Small intestine (tissue), 7 donors: ENCODE data around the gene LITAF. TPM values are rescaled to one million over a fixed set of nuclear protein-coding genes. Genes with fewer than 3 reads are reported as not detected.

Experiments
- DNase-seq, 2 donors: peaks; one replicate each; pipeline versions ENCODE4 v3.0.0 to v3.0.0-alpha.2; 2013
- FAIRE-seq: peaks from 2 replicates; lab custom pipeline; 2012; peaks lifted over from hg19 to GRCh38; lab: Jason Lieb, UNC
- H3K27ac ChIP-seq, 3 donors: one replicate each; pipeline ENCODE4 v1.5.1; 2013; ENCODE audit warnings: low read length in 2 of 3, mild to moderate bottlenecking in 2 of 3, control low read depth in 1 of 3, inconsistent platforms in 1 of 3, low read depth in 1 of 3, moderate library complexity in 1 of 3
- H3K27me3 ChIP-seq, 3 donors: one replicate each; pipeline ENCODE4 v1.6.1; 2013; ENCODE audit warnings: low read length in 3 of 3, inconsistent platforms in 1 of 3; ENCODE audit not compliant: control insufficient read depth in 3 of 3, insufficient read depth in 3 of 3
- H3K36me3 ChIP-seq, 3 donors: one replicate each; pipeline ENCODE4 v1.6.1; 2013; ENCODE audit warnings: low read length in 3 of 3, inconsistent platforms in 1 of 3, low read depth in 1 of 3, mild to moderate bottlenecking in 1 of 3, moderate library complexity in 1 of 3; ENCODE audit not compliant: control insufficient read depth in 3 of 3, insufficient read depth in 2 of 3
- H3K4me1 ChIP-seq, 3 donors: one replicate each; pipeline ENCODE4 v1.6.1; 2013; ENCODE audit warnings: low read length in 2 of 3, inconsistent platforms in 1 of 3, low read depth in 1 of 3, mild to moderate bottlenecking in 1 of 3, moderate library complexity in 1 of 3; ENCODE audit not compliant: control insufficient read depth in 3 of 3, insufficient read depth in 2 of 3
- H3K4me3 ChIP-seq, 3 donors: one replicate each; pipeline ENCODE4 v1.5.1; 2013; ENCODE audit warnings: low read length in 3 of 3, control low read depth in 1 of 3, inconsistent platforms in 1 of 3, low read depth in 1 of 3, mild to moderate bottlenecking in 1 of 3, moderate library complexity in 1 of 3
- H3K9me3 ChIP-seq, 2 donors: one replicate each; pipeline ENCODE4 v1.6.1; 2013; ENCODE audit warnings: low read depth in 1 of 2, low read length in 1 of 2; ENCODE audit not compliant: control insufficient read depth in 2 of 2, insufficient read depth in 1 of 2
- WGBS, 3 donors: extraction: QIAGEN DNeasy Blood & Tissue Kit; methylation state at CpG; one replicate each; pipeline ENCODE4 v1.1.7; 2013; 5-methylcytosine and 5-hydroxymethylcytosine counted together
- polyA plus RNA-seq, 4 donors: library from polyadenylated mRNA; stranded (reverse) in 3 of 4; unstranded in 1 of 4; fragments of 200-250 nt in 3 of 4; fragments of 120-200 nt in 1 of 4; gene quantifications; one replicate each; pipeline versions ENCODE4 v1.2.1 to v1.2.3, GENCODE V29; 2013
- donor health status: healthy with polysubstance abuse.
- donor health status: control.
- donor health status: control.
- donor health status: Bipolar disorder and iron deficiency.
- donor health status: healthy.

The LITAF gene
- polyA plus RNA-seq, 4 donors = 18.1 to 112 (median 46.2) TPM

DNA sequence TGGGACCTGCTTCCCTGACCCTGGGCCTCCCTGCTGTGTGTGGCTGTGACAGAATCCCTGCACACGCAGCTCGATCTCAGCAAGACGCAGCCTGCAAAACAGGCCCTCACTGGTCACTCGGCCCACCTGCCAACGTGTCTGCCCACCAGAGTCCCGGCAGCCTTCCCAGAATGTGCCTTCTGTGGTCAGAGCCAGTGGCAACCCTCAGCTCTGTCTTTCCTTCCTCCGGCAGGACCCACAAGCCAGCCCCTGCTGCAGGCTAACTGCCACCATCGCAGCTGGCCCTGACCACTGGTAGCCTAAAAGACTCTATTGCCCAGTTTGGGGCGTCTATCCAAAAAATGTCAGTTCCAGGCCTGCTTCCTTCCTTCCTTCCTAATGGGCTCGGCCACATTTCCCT is 83.2 kb downstream of the LITAF start:
- no peaks in the 10 kb centered on the region for H3K27me3 ChIP-seq
- no peak overlapping the region for H3K27ac ChIP-seq
- H3K9me3 ChIP-seq = no peaks in the 10 kb centered on the region
- no peak for DNase-seq
- no peaks in the 10 kb centered on the region for H3K4me1 ChIP-seq
- H3K36me3 ChIP-seq = no peaks in the 10 kb centered on the region
- no peak overlapping the region for H3K4me3 ChIP-seq
- no peak for FAIRE-seq
- WGBS, 3 donors = 71 to 90% (median 82%) methylated on average over 10 of the region's 10 CpGs

- Histone ChIP-seq H3K4me1 (peaks cover 0 to 4% (median 0%) of the 10 kb centered on the region in 3 donors), H3K36me3 (no peaks in the 10 kb centered on the region), H3K9me3 (no peaks in the 10 kb centered on the region), H3K27ac (no peak overlapping the region), H3K4me3 (no peak overlapping the region), H3K27me3 (no peaks in the 10 kb centered on the region)
- 72 to 78% (median 73%) methylated on average over 4 of the region's 4 CpGs for WGBS, 3 donors
- DNase-seq = no peak
- no peak for FAIRE-seq
Observed at GRCh38 chr16:11502239-11502638, 84.5 kb downstream of the LITAF start.

- H3K36me3 ChIP-seq = no peaks in the 10 kb centered on the region
- peaks cover 0 to 10% (median under 1%) of the 10 kb centered on the region in 3 donors for H3K4me1 ChIP-seq
- no peaks in the 10 kb centered on the region for H3K9me3 ChIP-seq
- no peak for FAIRE-seq
- no peak for DNase-seq
- no peaks in the 10 kb centered on the region for H3K27me3 ChIP-seq
- no peak overlapping the region for H3K4me3 ChIP-seq
- H3K27ac ChIP-seq = no peak overlapping the region
- WGBS, 3 donors = 62 to 73% (median 66%) methylated on average over 8 to 9 of the region's 9 CpGs
Observed at GRCh38 chr16:11501632-11502031, 85.1 kb downstream of the LITAF start.

GRCh38 chr16:11500700-11501346 is 85.9 kb downstream of the LITAF start:
- no peak for DNase-seq
- no peak for FAIRE-seq
- Histone ChIP-seq H3K27me3 (no peaks in the 10 kb centered on the region), H3K27ac (no peak overlapping the region), H3K36me3 (no peaks in the 10 kb centered on the region), H3K9me3 (no peaks in the 10 kb centered on the region), H3K4me1 (peaks cover 0 to 10% (median 2%) of the 10 kb centered on the region in 3 donors), H3K4me3 (no peak overlapping the region)
- WGBS, 3 donors = 71 to 78% (median 76%) methylated on average over 24 of the region's 24 CpGs

DNA sequence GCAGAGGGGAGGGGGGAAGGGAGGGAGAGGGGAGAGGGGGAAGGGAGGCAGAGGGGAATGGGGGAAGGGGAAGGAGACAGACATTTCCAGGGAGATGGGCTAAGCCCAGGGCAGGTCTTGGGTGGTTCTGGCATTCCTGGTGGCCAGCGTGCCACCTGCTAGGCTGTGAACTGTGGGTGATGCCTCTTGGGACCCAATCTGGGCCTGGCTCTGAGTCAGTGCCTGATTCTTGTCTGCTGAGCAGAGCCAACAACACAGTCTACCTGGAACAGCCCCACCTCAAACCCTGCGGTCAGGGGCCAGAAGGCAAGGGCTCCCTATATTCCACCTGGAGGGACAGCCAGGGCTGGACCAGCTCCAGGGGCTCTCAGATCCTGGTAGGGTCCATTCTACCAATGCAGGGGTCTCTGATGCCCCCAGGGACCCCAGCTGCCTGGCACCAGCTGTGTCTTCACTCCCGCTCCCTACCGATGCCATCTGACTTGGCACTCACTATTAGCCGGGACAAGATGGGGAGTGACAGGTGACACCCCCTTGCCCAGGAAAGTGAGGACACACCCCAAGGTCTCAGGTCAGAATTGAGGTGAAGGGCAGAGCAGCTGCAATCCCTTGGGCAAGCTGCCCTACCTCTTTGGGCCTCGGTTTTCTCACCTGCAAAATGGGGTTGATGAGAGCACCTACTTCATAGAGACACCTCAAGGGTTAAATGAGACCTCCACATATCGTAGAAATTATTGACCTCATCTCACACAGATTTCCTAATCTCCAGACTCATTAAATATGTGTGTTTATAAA is 87.2 kb downstream of the LITAF start:
- no peaks in the 10 kb centered on the region for H3K9me3 ChIP-seq
- H3K36me3 ChIP-seq = no peaks in the 10 kb centered on the region
- 61 to 70% (median 63%) methylated on average over 7 of the region's 7 CpGs for WGBS, 3 donors
- no peak overlapping the region for H3K4me3 ChIP-seq
- DNase-seq = peak in 1 of 2 donors; percentile 22
- no peak overlapping the region for H3K27ac ChIP-seq
- peaks cover 0 to 10% (median 2%) of the 10 kb centered on the region in 3 donors for H3K4me1 ChIP-seq
- H3K27me3 ChIP-seq = no peaks in the 10 kb centered on the region
- FAIRE-seq = no peak

DNA sequence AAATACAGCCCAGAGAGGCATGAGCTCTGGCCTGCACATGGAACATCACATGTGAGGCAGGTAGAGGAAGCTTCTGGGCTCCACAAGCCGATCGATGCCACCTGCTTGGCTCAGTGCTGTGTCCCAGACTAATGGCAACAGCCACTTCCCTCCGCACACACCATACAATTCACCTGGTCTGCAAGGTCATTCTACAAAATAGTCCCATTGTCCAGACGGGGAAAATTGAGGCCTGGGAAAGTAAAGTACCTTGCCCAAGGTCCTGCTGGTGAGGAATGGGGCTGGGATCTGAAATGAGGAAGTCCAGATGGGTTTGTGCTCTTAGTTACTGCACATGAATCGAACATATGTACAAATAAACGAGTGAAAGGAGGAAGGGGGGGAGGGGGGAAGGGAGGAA is 88.0 kb downstream of the LITAF start:
- peaks cover 0 to 10% (median 2%) of the 10 kb centered on the region in 3 donors for H3K4me1 ChIP-seq
- FAIRE-seq (no peak), DNase-seq (no peak)

DNA sequence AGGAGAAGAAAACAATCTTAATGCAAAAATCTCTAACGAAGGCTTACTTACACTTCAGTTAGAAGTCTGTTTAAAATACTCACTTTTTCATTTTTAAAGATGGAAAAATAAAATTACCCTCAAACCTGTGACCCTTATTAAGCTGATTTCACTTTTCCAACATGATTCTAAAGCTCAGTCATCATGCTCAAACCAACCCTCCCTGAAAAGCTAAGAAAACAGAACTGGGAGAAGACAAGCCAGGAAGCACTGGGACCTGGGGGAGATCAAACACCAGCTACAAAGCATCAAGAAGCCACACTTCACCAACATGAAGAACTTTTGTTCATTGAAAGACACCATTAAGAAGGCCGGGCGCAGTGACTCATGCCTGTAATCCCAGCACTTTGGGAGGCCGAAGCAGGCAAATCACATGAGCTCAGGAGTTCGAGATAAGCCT is 88.8 kb downstream of the LITAF start:
- H3K27me3 ChIP-seq = no peaks in the 10 kb centered on the region
- FAIRE-seq (no peak), DNase-seq (peak in 1 of 2 donors; percentile 28)
- no peak overlapping the region for H3K4me3 ChIP-seq
- H3K27ac ChIP-seq = peak overlapping the region in 1 of 3 donors; percentile 53
- H3K4me1 ChIP-seq = peaks cover 0 to 10% (median 2%) of the 10 kb centered on the region in 3 donors
- 39 to 40% (median 39%) methylated on average over 5 of the region's 5 CpGs for WGBS, 3 donors
- H3K36me3 ChIP-seq = no peaks in the 10 kb centered on the region
- H3K9me3 ChIP-seq = peaks cover 0 to 3% of the 10 kb centered on the region in 2 donors

More for the DNA sequence above, 88.0 kb downstream of the LITAF start:
- Histone ChIP-seq H3K27ac (no peak overlapping the region), H3K36me3 (no peaks in the 10 kb centered on the region), H3K9me3 (no peaks in the 10 kb centered on the region), H3K27me3 (no peaks in the 10 kb centered on the region), H3K4me3 (no peak overlapping the region)
- 55 to 65% (median 62%) methylated on average over 6 of the region's 6 CpGs for WGBS, 3 donors
